A673 (cell line): ENCODE results near the gene HSH2D. TPM values are rescaled to one million over a fixed set of nuclear protein-coding genes. Genes with fewer than 3 reads are reported as not detected.
A peak's percentile ranks its signal among the peaks of the same experiment; 100 is the strongest.

Source experiments
- BruUV-seq: library from RNA; stranded (reverse); fragments of 400-500 nt; replicated peaks from 2 replicates; lab custom pipeline; 2021; lab: Mats Ljungman, UMichigan
- CTCF ChIA-PET: fragments of 300-600 bp; sonication (Branson Sonifier 250); formaldehyde crosslinking; loops from one replicate; lab custom pipeline; 2022; ENCODE audit warnings: antibody characterized with exemption; lab: Charles Lee
- POLR2A ChIA-PET: fragments of 300-600 bp; sonication (Branson Sonifier 250); formaldehyde crosslinking; loops from one replicate; lab custom pipeline; 2022; ENCODE audit warnings: antibody characterized with exemption; ENCODE audit not compliant: low non-redundant PET; lab: Charles Lee
- DNase-seq: peaks from one replicate; pipeline ENCODE4 v3.0.0-alpha.2; 2015; ENCODE audit warnings: low spot score
- H3K27ac ChIP-seq: fragments of 200-600 bp; sonication (generic); 2 replicates; pipeline ENCODE4 v1.5.1; 2016; ENCODE audit warnings: mixed run types, low read depth, mild to moderate bottlenecking, mixed read lengths, antibody characterized with exemption, low read length; ENCODE audit not compliant: poor library complexity, severe bottlenecking
- H3K27me3 ChIP-seq: fragments of 200-600 bp; sonication (generic); replicated peaks from 2 replicates; pipeline ENCODE4 v1.6.1; 2017; ENCODE audit warnings: mixed run types, low read depth, mild to moderate bottlenecking, mixed read lengths, antibody characterized with exemption, low read length; ENCODE audit not compliant: insufficient read depth, poor library complexity
- H3K36me3 ChIP-seq: fragments of 200-600 bp; sonication (generic); 2 replicates; pipeline ENCODE4 v1.6.1; 2016; ENCODE audit warnings: mixed run types, mild to moderate bottlenecking, mixed read lengths, antibody characterized with exemption, low read length; ENCODE audit not compliant: insufficient read depth, poor library complexity, severe bottlenecking
- H3K4me1 ChIP-seq: fragments of 200-600 bp; sonication (generic); 2 replicates; pipeline ENCODE4 v1.6.1; 2017; ENCODE audit warnings: mixed run types, mild to moderate bottlenecking, mixed read lengths, antibody characterized with exemption, low read length; ENCODE audit not compliant: insufficient read depth, poor library complexity, severe bottlenecking
- H3K4me3 ChIP-seq: fragments of 200-600 bp; sonication (generic); 2 replicates; pipeline ENCODE4 v1.5.1; 2016; ENCODE audit warnings: low read depth, mixed run types, mild to moderate bottlenecking, mixed read lengths, low read length; ENCODE audit not compliant: poor library complexity, severe bottlenecking
- H3K9me3 ChIP-seq: fragments of 200-600 bp; sonication (generic); 2 replicates; pipeline ENCODE4 v1.6.1; 2016; ENCODE audit warnings: mixed run types, low read depth, mild to moderate bottlenecking, mixed read lengths, antibody characterized with exemption, low read length; ENCODE audit not compliant: poor library complexity, severe bottlenecking
- EZH2 ChIP-seq: fragments of 200-600 bp; sonication (generic); IDR thresholded peaks from 2 replicates; pipeline ENCODE4 v1.6.1; 2017; ENCODE audit warnings: borderline replicate concordance, low read depth, mild to moderate bottlenecking, mixed read lengths, antibody characterized with exemption, low read length; ENCODE audit not compliant: poor library complexity, severe bottlenecking
- intact Hi-C: fragments of 100-400 bp; cut with micrococcal nuclease; formaldehyde crosslinking; loops from one replicate; pipeline ENCODE4 v1.10.0; 2022; ENCODE audit not compliant: unreplicated experiment
- total RNA-seq: library from RNA; stranded (reverse); gene quantifications from 2 replicates; pipeline ENCODE4 v1.2.3, GENCODE V29; 2021
- TF ChIP-seq, protein P1 (sequence below): fragments of 300-800, 200-600 bp; sonication (generic); conservative IDR thresholded peaks from 2 replicates; pipeline ENCODE4 v1.5.1; 2017; ENCODE audit warnings: low read depth, mild to moderate bottlenecking, antibody characterized with exemption, low read length, moderate library complexity, mixed read lengths

HSH2D gene
- total RNA-seq, 1 experiment from 2014 or later, result not detected

DNA sequence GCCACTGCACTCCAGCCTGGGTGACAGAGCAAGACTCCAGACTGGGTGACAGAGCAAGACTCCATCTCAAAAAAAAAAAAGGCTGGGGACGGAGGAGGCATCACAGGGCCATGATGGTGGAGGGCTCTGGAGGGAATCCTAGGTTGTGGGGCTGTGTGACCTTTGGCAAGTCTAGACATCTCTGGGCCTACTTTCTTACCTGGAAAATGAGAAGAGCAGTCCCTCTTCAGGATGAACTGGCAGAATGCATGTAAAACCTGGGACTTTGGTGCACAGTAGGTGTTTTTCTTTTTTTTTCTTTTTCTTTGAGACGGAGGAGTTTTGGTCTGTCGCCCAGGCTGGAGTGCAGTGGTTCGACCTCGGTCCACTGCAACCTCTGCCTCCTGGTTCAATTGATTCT is 16.2 kb downstream of the HSH2D start:
- Histone ChIP-seq H3K4me3 (no peak overlapping the region), H3K27ac (no peak overlapping the region), H3K4me1 (no peaks in the 10 kb centered on the region), H3K36me3 (no peaks in the 10 kb centered on the region), H3K27me3 (no peaks in the 10 kb centered on the region), H3K9me3 (no peaks in the 10 kb centered on the region)
- intact Hi-C loops, result no loop called here
- POLR2A ChIA-PET, result no interaction called here
- no peak for DNase-seq
- no peak for TF ChIP-seq EZH2
- TF ChIP-seq, protein P1, sequence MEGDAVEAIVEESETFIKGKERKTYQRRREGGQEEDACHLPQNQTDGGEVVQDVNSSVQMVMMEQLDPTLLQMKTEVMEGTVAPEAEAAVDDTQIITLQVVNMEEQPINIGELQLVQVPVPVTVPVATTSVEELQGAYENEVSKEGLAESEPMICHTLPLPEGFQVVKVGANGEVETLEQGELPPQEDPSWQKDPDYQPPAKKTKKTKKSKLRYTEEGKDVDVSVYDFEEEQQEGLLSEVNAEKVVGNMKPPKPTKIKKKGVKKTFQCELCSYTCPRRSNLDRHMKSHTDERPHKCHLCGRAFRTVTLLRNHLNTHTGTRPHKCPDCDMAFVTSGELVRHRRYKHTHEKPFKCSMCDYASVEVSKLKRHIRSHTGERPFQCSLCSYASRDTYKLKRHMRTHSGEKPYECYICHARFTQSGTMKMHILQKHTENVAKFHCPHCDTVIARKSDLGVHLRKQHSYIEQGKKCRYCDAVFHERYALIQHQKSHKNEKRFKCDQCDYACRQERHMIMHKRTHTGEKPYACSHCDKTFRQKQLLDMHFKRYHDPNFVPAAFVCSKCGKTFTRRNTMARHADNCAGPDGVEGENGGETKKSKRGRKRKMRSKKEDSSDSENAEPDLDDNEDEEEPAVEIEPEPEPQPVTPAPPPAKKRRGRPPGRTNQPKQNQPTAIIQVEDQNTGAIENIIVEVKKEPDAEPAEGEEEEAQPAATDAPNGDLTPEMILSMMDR, result no peak
- CTCF ChIA-PET, result no interaction called here
- BruUV-seq, result no TSS peak

DNA sequence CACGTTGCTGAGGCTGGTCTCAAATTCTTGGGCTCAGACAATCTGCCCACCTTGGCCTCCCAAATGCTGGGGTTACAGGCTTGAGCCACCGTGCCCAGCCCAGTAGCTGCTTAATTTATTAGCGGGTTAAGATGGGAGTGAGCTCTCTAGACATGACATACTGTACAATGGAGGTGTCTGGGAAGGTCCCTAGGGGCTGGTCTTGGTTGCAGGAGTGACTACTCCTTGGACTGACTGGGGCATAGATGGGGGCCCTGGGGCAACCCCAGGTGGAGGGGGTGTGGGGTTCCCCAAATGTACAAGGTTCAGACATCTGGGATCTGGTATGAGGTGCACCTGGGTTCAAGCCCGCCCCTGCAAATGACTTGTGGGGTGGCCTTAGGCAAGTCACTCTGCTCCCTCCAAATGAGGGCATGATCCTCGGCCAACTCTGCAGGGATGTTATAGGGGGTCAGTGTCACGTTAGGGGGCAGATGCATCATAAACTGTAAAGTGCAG is 17.0 kb downstream of the HSH2D start:
- intact Hi-C loops, result no loop called here
- no peak overlapping the region for H3K4me3 ChIP-seq
- no peaks in the 10 kb centered on the region for H3K27me3 ChIP-seq
- no TSS peak for BruUV-seq
- TF ChIP-seq, protein P1, result no peak
- no peak for TF ChIP-seq EZH2
- ChIA-PET POLR2A (no interaction called here), CTCF (interaction anchor here (0.5 kb wide), 1 partner anchor 10 kb away, joined by 3 read pairs; no protein-coding TSS in a partner anchor)
- no peak for DNase-seq
- H3K27ac ChIP-seq, result no peak overlapping the region
- H3K4me1 ChIP-seq, result no peaks in the 10 kb centered on the region
- H3K9me3 ChIP-seq, result no peaks in the 10 kb centered on the region
- no peaks in the 10 kb centered on the region for H3K36me3 ChIP-seq

DNA sequence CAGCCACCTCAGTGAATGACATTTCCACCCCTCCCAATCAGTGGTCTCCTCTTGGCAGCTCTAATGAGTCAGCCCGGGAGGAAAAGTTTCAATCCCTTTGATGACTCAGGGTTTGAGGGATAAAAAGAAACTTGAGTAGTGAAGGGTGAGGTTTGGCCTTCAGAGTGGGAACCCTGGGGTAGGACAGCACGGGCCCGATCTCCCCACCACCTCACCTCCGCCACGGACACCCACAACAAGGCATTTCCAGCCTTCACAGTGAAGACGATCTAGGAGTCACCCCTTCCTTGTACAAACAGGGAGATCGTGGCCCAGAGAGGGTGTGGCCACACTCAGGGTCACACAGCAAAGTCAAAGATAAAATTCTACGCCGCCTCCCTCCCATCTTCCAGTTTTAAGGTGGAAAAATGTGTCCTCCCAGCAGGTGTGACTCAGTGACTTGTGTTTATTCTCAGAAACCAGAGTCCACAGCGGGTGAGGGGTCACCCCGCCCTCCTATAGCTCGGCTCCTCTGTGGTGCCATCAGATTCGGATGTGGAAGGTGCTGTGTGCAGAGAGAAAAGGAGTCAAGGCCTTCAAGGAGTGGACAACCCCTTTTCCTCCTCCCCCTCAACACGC is 17.6 kb downstream of the HSH2D start:
- POLR2A ChIA-PET, result no interaction called here
- CTCF ChIA-PET, result no interaction called here
- BruUV-seq, result no TSS peak
- Histone ChIP-seq H3K9me3 (no peaks in the 10 kb centered on the region), H3K4me3 (no peak overlapping the region), H3K36me3 (no peaks in the 10 kb centered on the region), H3K27me3 (no peaks in the 10 kb centered on the region), H3K27ac (no peak overlapping the region), H3K4me1 (no peaks in the 10 kb centered on the region)
- DNase-seq, result peak; percentile 45
- intact Hi-C loops, result no loop called here
- TF ChIP-seq, protein P1, result no peak
- TF ChIP-seq EZH2, result no peak
